Measurements from ENCODE around the gene THADA.

DNA sequence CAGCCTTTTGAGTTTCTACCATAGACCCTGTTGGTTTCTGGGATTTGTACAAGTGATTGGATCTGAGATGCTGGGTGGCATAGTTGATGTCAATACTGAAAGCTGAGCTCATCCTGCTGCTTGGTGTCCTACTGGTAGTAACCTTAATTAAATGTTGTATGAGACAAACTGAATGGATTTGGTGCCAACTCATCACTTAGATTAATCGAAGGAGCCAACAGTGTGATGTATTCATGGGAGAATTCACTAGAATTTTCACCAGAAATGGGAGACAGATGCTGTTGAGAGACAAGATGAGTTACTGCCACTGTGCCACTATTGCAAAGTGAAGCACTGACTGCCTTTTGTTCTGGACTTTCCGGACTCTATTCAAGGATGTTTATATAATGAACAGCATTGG is 158.5 kb downstream of the THADA start:
- TF ChIP-seq, protein P1, sequence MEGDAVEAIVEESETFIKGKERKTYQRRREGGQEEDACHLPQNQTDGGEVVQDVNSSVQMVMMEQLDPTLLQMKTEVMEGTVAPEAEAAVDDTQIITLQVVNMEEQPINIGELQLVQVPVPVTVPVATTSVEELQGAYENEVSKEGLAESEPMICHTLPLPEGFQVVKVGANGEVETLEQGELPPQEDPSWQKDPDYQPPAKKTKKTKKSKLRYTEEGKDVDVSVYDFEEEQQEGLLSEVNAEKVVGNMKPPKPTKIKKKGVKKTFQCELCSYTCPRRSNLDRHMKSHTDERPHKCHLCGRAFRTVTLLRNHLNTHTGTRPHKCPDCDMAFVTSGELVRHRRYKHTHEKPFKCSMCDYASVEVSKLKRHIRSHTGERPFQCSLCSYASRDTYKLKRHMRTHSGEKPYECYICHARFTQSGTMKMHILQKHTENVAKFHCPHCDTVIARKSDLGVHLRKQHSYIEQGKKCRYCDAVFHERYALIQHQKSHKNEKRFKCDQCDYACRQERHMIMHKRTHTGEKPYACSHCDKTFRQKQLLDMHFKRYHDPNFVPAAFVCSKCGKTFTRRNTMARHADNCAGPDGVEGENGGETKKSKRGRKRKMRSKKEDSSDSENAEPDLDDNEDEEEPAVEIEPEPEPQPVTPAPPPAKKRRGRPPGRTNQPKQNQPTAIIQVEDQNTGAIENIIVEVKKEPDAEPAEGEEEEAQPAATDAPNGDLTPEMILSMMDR (IDR thresholded peaks at IDR 0.05; ENCODE audit: borderline replicate concordance, extremely low read depth, low read length, poor library complexity, severe bottlenecking), result no peak
- TF ChIP-seq EZH2 (IDR thresholded peaks at IDR 0.05; ENCODE audit: borderline replicate concordance, low read depth, low read length, severe bottlenecking), result no peak
